Measurements from ENCODE around the gene NSUN2.

DNA sequence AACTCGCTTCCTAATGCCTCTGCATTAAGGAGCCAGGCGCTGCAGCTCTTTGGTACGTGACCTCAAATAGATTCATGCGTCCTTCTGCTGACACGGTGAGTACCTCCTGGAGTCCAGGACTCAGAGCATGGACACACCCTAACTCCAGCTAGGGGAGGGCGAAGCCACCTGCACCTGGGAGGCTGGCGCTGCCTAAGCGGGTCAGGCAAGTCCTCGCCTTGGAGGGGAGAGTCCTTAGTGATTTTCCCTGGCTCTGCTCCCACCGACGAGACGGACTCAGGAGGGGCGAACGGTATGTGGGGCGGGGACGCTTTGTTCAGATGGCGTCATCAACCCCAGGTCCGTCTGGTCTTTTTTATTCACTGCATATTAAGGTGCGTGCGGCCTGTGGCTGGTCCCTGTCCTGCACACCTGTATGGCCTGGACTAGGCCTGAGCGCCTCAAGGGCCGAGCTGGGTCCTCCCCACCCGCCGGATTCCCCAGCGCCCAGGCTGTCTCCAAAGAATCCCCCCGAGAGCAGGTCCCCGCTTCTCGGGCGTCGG is 50.3 kb downstream of the NSUN2 start:
- TF ChIP-seq, protein P1, sequence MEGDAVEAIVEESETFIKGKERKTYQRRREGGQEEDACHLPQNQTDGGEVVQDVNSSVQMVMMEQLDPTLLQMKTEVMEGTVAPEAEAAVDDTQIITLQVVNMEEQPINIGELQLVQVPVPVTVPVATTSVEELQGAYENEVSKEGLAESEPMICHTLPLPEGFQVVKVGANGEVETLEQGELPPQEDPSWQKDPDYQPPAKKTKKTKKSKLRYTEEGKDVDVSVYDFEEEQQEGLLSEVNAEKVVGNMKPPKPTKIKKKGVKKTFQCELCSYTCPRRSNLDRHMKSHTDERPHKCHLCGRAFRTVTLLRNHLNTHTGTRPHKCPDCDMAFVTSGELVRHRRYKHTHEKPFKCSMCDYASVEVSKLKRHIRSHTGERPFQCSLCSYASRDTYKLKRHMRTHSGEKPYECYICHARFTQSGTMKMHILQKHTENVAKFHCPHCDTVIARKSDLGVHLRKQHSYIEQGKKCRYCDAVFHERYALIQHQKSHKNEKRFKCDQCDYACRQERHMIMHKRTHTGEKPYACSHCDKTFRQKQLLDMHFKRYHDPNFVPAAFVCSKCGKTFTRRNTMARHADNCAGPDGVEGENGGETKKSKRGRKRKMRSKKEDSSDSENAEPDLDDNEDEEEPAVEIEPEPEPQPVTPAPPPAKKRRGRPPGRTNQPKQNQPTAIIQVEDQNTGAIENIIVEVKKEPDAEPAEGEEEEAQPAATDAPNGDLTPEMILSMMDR (IDR thresholded peaks at IDR 0.05; ENCODE audit: low read depth, low read length): no peak
- TF ChIP-seq EZH2phosphoT487 (IDR thresholded peaks at IDR 0.05; ENCODE audit: low read depth): no peak

Measured in OCI-LY3 (cell line).